Brain microvascular endothelial cell (primary cell): ENCODE results near the gene ADK.

Experiments used
- DNase-seq: peaks from one replicate; pipeline ENCODE4 v3.0.0-alpha.2; 2020
- H3K27ac ChIP-seq: fragments of 250-450 bp; sonication (Bioruptor Pico); 2 replicates; pipeline ENCODE4 v1.5.1; 2020; ENCODE audit warnings: mild to moderate bottlenecking, moderate library complexity
- H3K27me3 ChIP-seq: fragments of 250-450 bp; sonication (Bioruptor Pico); replicated peaks from 2 replicates; pipeline ENCODE4 v1.5.1; 2020; ENCODE audit warnings: mild to moderate bottlenecking
- H3K36me3 ChIP-seq: fragments of 250-450 bp; sonication (Bioruptor Pico); replicated peaks from 2 replicates; pipeline ENCODE4 v1.5.1; 2020; ENCODE audit warnings: mild to moderate bottlenecking
- H3K4me3 ChIP-seq: 2 replicates; pipeline ENCODE4 v1.5.1; 2011; ENCODE audit warnings: low read depth, mild to moderate bottlenecking, control low read depth, low read length, moderate library complexity
- in situ Hi-C: cut with HindIII; loops from 2 replicates; pipeline ENCODE4 v1.10.0; 2017; ENCODE audit warnings: low sequenced_read_pairs, low pct_ligation_motif_present
- TF ChIP-seq, protein P1 (sequence below): IDR thresholded peaks from 2 replicates; pipeline ENCODE4 v1.5.1; 2011; ENCODE audit warnings: low read depth, mild to moderate bottlenecking, moderate library complexity, low read length, control low read depth, inconsistent platforms; ENCODE audit errors: missing control alignments

The ADK gene

DNA sequence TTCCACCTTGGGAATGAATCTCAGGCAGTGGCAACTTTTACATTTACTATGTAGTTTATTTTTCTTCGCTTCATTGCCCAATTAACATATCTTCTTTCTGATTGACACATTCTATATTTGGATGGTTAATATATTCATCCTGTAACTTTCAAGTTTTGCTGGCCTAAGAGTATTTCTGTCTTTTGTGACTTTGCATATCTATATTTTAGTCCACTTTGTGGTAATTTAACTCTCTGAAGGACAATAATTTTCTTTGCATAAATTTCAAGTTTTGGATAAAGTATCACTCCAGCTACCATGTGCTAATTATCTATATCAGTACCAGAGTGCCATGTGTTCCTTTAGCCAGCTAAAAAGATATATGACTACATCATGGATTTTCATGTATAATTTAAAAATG is 523.9 kb downstream of the ADK start:
- Histone ChIP-seq H3K27me3 (no peaks in the 10 kb centered on the region), H3K4me3 (no peak overlapping the region), H3K36me3 (peaks cover 5% of the 10 kb centered on the region), H3K27ac (no peak overlapping the region)
- TF ChIP-seq, protein P1, sequence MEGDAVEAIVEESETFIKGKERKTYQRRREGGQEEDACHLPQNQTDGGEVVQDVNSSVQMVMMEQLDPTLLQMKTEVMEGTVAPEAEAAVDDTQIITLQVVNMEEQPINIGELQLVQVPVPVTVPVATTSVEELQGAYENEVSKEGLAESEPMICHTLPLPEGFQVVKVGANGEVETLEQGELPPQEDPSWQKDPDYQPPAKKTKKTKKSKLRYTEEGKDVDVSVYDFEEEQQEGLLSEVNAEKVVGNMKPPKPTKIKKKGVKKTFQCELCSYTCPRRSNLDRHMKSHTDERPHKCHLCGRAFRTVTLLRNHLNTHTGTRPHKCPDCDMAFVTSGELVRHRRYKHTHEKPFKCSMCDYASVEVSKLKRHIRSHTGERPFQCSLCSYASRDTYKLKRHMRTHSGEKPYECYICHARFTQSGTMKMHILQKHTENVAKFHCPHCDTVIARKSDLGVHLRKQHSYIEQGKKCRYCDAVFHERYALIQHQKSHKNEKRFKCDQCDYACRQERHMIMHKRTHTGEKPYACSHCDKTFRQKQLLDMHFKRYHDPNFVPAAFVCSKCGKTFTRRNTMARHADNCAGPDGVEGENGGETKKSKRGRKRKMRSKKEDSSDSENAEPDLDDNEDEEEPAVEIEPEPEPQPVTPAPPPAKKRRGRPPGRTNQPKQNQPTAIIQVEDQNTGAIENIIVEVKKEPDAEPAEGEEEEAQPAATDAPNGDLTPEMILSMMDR = no peak
- no peak for DNase-seq
- in situ Hi-C loops = no loop called here

DNA sequence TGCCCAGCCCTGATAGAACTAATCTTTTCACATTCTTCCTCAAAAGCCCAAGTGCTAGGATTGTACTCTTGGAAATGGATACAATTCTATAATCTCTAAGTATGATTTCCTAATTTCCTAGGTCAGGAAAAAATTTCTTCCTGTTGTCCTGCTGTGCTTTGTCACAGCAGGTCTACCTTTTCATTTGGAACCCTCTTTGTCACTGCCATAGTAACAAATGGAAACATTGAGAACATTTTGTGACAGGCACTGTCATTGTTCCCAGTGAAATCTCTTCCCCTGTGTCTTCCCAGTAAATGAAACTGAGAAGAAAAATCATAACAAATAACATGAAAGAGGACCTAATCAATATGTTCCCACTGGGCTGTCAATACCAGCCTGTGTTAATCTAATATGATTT is 524.5 kb downstream of the ADK start:
- DNase-seq = no peak
- peaks cover 5% of the 10 kb centered on the region for H3K36me3 ChIP-seq
- no peak overlapping the region for H3K4me3 ChIP-seq
- H3K27me3 ChIP-seq = no peaks in the 10 kb centered on the region
- in situ Hi-C loops = no loop called here
- H3K27ac ChIP-seq = no peak overlapping the region
- TF ChIP-seq, protein P1 = no peak

DNA sequence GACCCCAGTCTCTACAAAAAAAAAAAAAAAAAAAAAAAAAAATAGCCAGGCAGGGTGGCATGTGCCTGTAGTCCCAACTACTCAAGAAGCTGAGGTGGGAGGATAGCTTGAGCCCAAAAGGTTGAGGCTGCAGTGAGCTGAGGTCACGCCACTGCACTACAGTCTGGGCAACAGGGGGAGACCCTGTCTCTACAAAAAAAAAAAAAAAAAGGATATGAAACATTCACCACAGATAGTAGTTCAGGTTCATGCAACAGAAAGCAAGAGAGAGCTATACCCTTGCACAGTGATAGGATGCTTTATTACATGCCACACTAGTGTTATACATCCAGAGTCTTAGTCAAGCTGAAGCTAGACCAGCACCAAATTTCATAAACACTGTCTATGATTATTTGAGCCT is 526.9 kb downstream of the ADK start:
- no peak overlapping the region for H3K4me3 ChIP-seq
- no peaks in the 10 kb centered on the region for H3K27me3 ChIP-seq
- in situ Hi-C loops = no loop called here
- no peak overlapping the region for H3K27ac ChIP-seq
- TF ChIP-seq, protein P1 = no peak
- H3K36me3 ChIP-seq = peaks cover 5% of the 10 kb centered on the region
- DNase-seq = no peak

DNA sequence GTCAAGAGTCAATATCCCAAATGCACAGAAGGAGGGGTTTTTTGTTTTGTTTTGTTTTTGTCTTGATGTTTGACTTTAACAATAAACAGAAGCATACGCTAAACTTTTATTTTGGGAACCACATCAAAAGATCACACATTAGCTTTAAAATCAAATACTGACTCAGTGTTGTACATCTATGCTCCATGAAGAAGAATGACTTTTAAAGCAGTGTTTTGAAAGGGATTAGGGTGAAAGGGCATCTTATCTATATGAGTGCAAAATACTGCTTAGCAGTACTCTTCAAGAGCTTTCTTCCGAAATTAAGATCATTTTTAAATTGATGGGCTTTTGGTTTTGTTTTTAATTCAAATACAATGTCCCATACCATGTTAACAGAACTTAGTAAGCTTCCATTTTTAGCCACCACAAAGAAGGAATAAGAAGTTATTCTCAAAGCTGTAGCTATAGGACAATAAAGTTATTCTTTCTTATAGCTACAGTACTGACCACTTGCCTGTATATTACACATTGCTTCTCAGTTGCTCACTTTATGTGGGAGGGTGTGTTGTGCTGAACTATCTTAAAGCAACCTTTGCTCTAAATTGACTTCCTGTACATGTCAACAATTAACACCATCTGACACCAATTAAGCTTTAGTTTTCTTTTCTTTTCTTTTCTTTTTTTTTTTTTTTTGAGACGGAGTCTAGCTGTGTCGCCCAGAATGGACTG is 531.1 kb downstream of the ADK start:
- in situ Hi-C loops = no loop called here
- no peak for DNase-seq
- Histone ChIP-seq H3K36me3 (peaks cover 2% of the 10 kb centered on the region), H3K27me3 (no peaks in the 10 kb centered on the region), H3K27ac (no peak overlapping the region), H3K4me3 (no peak overlapping the region)
- TF ChIP-seq, protein P1 = no peak

DNA sequence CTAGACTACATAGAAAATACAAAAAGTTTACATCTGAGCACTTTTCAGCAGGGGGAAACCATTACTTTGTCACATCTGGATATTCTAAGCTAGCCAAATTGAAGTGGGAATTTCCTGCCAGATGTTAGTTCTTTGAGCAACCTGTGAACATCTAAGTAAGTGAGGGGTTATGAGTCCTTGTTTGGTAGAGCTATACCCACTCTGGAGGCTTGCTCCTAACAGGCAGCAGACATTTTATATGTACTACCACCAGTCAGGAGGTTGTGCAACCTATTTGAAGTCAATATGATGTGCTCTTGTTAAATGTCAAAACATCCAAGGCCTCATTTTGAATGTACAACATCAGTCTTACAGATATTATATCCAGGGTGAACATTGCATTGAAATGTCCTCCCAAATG is 532.0 kb downstream of the ADK start:
- in situ Hi-C loops = no loop called here
- Histone ChIP-seq H3K27ac (no peak overlapping the region), H3K36me3 (no peaks in the 10 kb centered on the region), H3K4me3 (no peak overlapping the region), H3K27me3 (no peaks in the 10 kb centered on the region)
- no peak for DNase-seq
- TF ChIP-seq, protein P1 = no peak
